Neuron (in vitro differentiated cells): ENCODE measurements around the gene TNFRSF12A.

Experiments
- H2AFZ ChIP-seq: one replicate; pipeline ENCODE4 v1.6.1; 2013; ENCODE audit warnings: low read depth, mild to moderate bottlenecking, inconsistent platforms, low read length, moderate library complexity
- H3K27me3 ChIP-seq: one replicate; pipeline ENCODE4 v1.6.1; 2013; ENCODE audit warnings: low read length; ENCODE audit not compliant: insufficient read depth
- H3K36me3 ChIP-seq: one replicate; pipeline ENCODE4 v1.6.1; 2013; ENCODE audit warnings: low read length; ENCODE audit not compliant: insufficient read depth
- H3K4me1 ChIP-seq: one replicate; pipeline ENCODE4 v1.6.1; 2013; ENCODE audit warnings: low read length; ENCODE audit not compliant: insufficient read depth
- H3K4me3 ChIP-seq: 2 replicates; pipeline ENCODE4 v1.5.1; 2013; ENCODE audit warnings: mild to moderate bottlenecking, low read length, moderate library complexity
- H3K9me3 ChIP-seq: one replicate; pipeline ENCODE4 v1.6.1; 2013; ENCODE audit warnings: low read length

The TNFRSF12A gene

DNA sequence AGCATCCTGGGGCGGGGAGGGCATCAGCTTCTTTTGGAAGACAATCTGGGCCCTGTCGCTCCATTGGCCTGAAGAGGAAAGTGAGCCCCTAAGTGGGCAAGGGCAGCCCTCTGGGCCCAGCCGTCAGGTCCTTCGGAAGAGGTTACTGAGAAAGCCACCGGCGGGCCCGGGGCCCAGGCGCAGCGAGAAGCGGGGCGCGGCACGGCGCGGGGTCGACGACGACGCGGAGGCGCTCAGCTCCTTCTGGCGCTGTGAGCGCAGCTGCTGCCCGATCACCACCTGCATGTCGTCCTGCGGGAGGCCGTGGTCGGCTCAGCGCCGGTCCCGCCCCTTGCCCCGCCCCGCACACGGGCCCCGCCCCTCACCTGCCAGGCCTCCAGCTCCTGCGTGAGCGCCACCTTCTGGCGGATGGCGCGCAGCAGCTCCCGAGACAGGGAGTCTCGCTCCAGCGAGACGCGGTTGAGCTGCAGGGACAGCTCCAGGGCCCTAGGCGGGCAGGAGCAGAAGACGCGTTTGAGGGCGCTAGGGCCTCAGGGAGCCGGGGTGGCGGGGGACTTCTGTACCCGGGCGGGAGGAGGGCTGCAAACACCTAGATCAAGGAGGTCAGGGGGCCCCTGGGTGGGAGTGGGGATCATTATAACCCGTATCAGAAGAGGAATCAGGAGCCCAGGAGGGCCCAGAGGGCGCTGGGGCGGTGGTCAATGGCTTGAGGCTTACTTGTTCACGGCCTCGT lies 8.0 kb downstream of the TNFRSF12A start:
- H3K4me1 ChIP-seq, result peaks cover 5% of the 10 kb centered on the region
- H3K9me3 ChIP-seq, result no peaks in the 10 kb centered on the region
- H2AFZ ChIP-seq, result no peak overlapping the region
- H3K4me3 ChIP-seq, result no peak overlapping the region
- peaks cover 7% of the 10 kb centered on the region for H3K27me3 ChIP-seq
- H3K36me3 ChIP-seq, result peaks cover 19% of the 10 kb centered on the region

DNA sequence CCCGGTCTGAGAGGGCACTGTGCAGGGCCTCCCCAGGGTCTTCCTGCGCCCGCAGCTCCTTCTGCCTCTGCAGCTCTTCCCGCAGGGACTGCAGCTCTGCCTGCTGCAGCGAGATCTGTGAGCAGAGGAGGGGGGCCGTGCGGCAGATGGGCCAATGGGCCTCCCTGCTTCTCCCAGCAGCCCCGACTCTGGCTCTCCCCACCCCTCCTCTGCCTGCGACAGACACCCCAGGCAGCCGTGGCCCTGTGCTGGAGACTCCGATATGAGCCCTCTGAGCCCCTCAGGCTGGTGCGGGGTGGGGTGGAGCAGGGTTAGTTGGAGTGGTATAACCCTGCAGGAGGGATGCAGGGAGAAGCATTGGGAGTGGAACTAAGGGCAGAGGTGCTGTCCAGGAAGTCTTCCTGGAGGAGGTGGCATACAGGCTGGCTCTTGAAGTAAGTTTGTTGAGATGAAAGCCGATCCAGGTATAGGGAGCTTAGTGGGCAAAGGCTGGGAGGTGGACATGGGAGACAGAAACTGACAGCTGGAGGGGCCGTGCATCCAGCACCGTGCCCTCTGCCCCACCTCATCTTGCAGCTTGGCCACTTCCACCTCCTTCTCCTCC lies 8.7 kb downstream of the TNFRSF12A start:
- Histone ChIP-seq H3K27me3 (peaks cover 14% of the 10 kb centered on the region), H3K36me3 (peaks cover 19% of the 10 kb centered on the region), H3K9me3 (no peaks in the 10 kb centered on the region), H3K4me1 (no peaks in the 10 kb centered on the region), H3K4me3 (no peak overlapping the region), H2AFZ (no peak overlapping the region)

- Histone ChIP-seq H3K9me3 (no peaks in the 10 kb centered on the region), H3K4me1 (no peaks in the 10 kb centered on the region), H2AFZ (no peak overlapping the region), H3K4me3 (no peak overlapping the region), H3K36me3 (peaks cover 19% of the 10 kb centered on the region), H3K27me3 (peaks cover 18% of the 10 kb centered on the region)
These were observed 9.5 kb downstream of the TNFRSF12A start for GRCh38 chr16:3029491-3030221.

DNA sequence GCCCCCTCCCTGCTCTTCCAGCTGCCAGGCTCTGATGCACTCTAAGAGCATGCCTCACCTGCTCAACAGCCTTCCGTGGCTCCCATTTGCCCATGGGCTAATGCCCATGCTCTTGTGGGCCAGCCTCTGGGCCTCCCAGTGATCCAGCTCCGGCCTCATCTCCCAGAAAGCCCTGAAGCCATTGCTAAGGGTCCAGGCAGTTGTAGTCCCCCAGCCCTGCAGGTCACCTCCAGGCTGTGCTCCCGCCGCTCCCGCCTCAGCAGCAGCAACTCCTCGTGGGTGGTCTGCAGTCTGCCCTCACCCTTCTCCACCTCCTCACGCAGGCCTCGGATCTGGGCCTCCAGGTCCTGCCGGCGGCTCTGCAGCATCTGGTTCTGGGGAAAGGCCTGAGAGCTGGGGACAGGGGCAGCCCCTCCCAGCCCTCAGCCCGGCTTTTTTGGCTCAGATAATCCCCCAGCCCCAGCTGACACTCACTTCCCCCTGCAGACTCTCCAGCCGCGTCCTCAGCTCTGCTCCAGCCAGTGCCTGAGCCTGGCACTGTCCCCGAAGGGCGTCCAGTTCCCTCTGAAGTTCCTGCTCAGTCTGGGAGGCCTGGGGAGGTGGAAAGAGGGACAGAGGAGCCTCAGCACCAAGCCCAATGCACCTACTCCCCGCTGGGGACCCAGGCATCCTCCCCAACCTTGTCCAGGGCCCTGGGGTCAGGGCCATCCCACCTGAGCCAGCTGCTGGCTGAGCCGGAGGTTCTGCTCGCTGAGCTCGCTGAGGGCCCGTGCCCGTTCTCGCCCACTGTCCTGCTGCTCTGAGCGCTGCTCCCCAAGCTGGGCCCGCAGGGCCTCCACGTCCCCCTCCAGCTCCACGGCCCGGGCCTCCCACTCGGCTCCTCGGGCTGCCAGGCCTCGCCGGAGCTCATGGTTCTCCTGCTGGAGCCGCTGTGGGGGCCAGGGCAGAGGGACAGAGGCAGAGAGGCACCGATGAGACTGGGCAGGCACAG lies 10.3 kb downstream of the TNFRSF12A start:
- H3K36me3 ChIP-seq, result peaks cover 17% of the 10 kb centered on the region
- no peaks in the 10 kb centered on the region for H3K9me3 ChIP-seq
- H3K4me3 ChIP-seq, result no peak overlapping the region
- no peak overlapping the region for H2AFZ ChIP-seq
- H3K27me3 ChIP-seq, result peaks cover 24% of the 10 kb centered on the region
- H3K4me1 ChIP-seq, result no peaks in the 10 kb centered on the region

- Histone ChIP-seq H3K27me3 (peaks cover 43% of the 10 kb centered on the region), H2AFZ (no peak overlapping the region), H3K4me1 (no peaks in the 10 kb centered on the region), H3K36me3 (no peaks in the 10 kb centered on the region), H3K4me3 (no peak overlapping the region), H3K9me3 (no peaks in the 10 kb centered on the region)
These were observed 12.5 kb downstream of the TNFRSF12A start for GRCh38 chr16:3032624-3033023.

DNA sequence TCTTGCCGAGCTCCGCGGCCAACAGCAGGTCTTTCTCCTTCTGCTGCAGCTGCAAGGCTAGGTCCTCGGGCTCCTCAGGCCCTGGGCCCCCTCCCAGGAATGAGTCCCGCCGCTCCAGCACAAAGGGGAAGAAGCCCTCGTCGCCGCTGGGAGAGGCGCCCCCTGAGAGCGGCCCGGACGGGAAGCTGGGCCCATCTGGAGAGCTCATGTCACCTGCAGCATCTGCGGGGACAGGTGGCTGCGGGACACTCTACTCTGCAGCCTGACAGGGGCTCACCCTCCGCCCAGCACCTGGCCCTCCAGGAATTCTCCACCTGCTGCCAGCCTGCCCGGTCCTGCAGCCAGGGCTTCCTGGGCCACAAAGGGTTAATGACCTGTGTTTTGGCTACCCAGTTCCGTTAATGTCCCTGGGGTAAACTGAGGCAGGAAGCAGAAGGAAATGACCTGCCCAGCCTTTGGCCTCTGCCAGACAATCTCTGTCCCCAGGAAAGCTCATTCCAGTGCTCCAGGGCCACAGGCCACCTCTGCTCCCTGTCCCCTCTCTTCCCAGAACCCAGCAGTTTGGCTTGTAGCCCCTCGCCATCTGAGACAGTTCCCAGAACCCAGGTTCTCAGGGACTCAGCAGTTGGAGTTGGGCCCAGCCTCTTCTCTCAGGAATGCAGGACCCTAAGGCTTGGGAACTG lies 15.3 kb downstream of the TNFRSF12A start:
- no peaks in the 10 kb centered on the region for H3K36me3 ChIP-seq
- H3K4me1 ChIP-seq, result no peaks in the 10 kb centered on the region
- H3K4me3 ChIP-seq, result no peak overlapping the region
- H3K27me3 ChIP-seq, result peaks cover 56% of the 10 kb centered on the region
- no peak overlapping the region for H2AFZ ChIP-seq
- H3K9me3 ChIP-seq, result no peaks in the 10 kb centered on the region

GRCh38 chr16:3035972-3036725 lies 16.0 kb downstream of the TNFRSF12A start:
- no peak overlapping the region for H3K4me3 ChIP-seq
- no peak overlapping the region for H2AFZ ChIP-seq
- H3K27me3 ChIP-seq, result peaks cover 56% of the 10 kb centered on the region
- no peaks in the 10 kb centered on the region for H3K36me3 ChIP-seq
- H3K9me3 ChIP-seq, result no peaks in the 10 kb centered on the region
- no peaks in the 10 kb centered on the region for H3K4me1 ChIP-seq

DNA sequence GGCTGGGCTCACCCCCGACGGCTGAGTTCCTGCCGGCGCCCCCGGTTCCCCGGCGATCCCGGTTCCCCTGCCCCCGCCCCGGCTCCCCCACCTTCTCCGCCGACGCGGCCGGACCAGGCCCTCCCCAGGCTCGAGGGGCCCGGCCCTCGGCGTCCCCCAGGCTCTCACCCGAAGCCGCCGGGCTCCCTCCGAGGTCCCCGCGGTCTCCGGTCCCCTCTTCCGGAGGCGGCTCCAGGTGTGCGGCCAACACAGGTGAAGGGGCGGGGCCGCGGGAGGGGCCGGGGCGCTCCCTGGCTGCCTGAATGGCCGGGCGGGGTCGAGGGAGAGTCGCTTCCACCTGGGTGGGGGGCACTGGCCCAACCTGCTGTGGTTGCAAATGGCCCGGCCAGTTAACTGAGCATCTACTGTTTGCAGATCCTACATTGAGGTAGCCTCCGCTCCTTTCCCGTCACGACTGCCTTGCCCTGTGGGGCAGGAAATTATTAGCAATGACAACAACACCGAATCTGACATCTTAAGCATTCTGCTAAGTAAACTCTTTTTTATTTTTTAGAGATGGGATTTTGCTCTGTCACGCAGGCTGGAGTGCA lies 16.7 kb downstream of the TNFRSF12A start, which contains the start of gene BICDL2:
BICDL2 (minus strand) TSS at position 219 of the 590 bp plus-strand sequence. CDS start 1,448 bp downstream, outside the sequence.
- Histone ChIP-seq H3K4me3 (no peak within 1 kb of the TSS), H3K4me1 (no peaks in the 10 kb centered on the region), H3K36me3 (no peaks in the 10 kb centered on the region), H3K9me3 (no peaks in the 10 kb centered on the region), H2AFZ (no peak within 1 kb of the TSS), H3K27me3 (peaks cover 56% of the 10 kb centered on the region)

- Histone ChIP-seq H3K4me3 (no peak overlapping the region), H3K27me3 (peaks cover 48% of the 10 kb centered on the region), H3K9me3 (no peaks in the 10 kb centered on the region)
These were observed 18.1 kb downstream of the TNFRSF12A start for GRCh38 chr16:3038256-3038655.

GRCh38 chr16:3038896-3039295 lies 18.7 kb downstream of the TNFRSF12A start:
- Histone ChIP-seq H3K36me3 (no peaks in the 10 kb centered on the region), H3K4me1 (no peaks in the 10 kb centered on the region), H3K27me3 (peaks cover 42% of the 10 kb centered on the region), H3K4me3 (no peak overlapping the region), H2AFZ (no peak overlapping the region), H3K9me3 (no peaks in the 10 kb centered on the region)

More at GRCh38 chr16:3038256-3038655, 18.1 kb downstream of the TNFRSF12A start:
- no peaks in the 10 kb centered on the region for H3K4me1 ChIP-seq
- H2AFZ ChIP-seq, result no peak overlapping the region
- H3K36me3 ChIP-seq, result no peaks in the 10 kb centered on the region

DNA sequence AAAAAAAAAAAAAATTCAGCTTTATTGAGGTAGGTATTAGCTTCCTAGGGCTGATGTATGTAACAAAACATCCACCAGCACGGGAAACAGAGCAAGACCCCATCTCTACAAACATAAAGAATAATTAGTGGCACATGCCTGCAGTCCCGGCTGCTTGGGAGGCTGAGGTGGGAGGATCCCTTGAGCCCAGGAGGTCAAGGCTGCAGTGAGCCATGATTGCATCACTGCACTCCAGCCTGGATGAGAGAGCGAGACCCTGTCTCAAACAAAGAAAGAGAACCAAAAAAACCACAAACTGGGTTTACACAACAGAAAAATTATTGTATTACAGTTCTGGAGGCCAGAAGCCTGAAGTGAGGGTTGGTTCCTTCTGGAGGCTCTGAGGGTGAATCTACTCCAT lies 22.2 kb downstream of the TNFRSF12A start:
- Histone ChIP-seq H2AFZ (no peak overlapping the region), H3K36me3 (no peaks in the 10 kb centered on the region), H3K27me3 (peaks cover 42% of the 10 kb centered on the region), H3K4me3 (no peak overlapping the region), H3K4me1 (peaks cover 10% of the 10 kb centered on the region), H3K9me3 (no peaks in the 10 kb centered on the region)
